GM21360 (cell line): ENCODE results near the gene HERPUD1.
"Not testable (repeated sequence)": the region's sequence is repeated elsewhere in the genome, so short reads cannot be mapped to it uniquely, and the experiment has no call there.

Source experiments
- ATAC-seq: cut with Tn5 transposase; IDR thresholded peaks from one replicate; pipeline ENCODE4 v1.9.1; 2021; ENCODE audit warnings: mild to moderate bottlenecking, moderate library complexity; ENCODE audit not compliant: unreplicated experiment

The HERPUD1 gene

DNA sequence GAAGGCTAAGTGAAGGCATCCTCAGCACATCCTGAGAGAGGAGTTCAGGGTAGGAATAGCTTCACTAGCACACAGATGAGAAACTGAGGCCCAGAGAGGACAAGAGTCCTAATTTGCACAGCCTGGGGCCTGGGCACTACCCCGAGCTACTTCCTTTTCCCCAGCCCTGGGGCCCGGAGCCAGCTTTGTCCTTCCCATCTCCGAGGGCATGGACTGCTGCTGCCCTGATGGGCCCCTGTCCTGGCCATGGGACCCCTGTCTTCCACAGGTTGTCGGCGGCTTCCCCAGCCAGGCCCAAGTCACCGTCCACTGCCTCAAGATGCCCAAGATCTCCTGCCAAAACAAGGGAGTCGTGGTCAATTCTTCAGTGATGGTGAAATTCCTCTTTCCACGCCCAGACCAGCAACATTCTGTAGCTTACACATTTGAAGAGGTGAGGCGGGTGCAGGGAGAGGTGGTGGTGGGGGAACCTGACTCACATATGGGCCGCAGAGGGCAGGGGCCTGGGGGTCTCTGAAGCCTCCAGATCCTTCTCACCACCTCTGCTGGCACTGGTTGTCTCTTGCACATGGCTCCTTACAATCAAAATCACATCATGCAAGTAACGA, 46.0 kb downstream of the HERPUD1 start:
- ATAC-seq = no peak

DNA sequence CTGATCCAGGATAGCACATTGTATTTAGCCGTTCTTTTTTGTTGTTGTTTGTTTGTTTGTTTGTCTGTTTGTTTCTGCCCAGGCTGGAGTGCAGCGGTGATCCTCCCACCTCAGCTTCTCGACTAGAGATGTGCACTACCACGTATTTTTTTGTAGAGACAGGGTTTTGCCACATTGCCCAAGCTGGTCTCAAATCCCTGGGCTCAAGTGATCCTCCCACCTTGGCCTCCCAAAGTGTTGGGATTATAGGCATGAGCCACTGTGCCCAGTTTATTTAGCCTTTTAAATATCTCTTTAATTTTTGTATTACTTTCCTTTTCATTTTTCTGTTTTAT, 48.2 kb downstream of the HERPUD1 start:
- no peak for ATAC-seq

DNA sequence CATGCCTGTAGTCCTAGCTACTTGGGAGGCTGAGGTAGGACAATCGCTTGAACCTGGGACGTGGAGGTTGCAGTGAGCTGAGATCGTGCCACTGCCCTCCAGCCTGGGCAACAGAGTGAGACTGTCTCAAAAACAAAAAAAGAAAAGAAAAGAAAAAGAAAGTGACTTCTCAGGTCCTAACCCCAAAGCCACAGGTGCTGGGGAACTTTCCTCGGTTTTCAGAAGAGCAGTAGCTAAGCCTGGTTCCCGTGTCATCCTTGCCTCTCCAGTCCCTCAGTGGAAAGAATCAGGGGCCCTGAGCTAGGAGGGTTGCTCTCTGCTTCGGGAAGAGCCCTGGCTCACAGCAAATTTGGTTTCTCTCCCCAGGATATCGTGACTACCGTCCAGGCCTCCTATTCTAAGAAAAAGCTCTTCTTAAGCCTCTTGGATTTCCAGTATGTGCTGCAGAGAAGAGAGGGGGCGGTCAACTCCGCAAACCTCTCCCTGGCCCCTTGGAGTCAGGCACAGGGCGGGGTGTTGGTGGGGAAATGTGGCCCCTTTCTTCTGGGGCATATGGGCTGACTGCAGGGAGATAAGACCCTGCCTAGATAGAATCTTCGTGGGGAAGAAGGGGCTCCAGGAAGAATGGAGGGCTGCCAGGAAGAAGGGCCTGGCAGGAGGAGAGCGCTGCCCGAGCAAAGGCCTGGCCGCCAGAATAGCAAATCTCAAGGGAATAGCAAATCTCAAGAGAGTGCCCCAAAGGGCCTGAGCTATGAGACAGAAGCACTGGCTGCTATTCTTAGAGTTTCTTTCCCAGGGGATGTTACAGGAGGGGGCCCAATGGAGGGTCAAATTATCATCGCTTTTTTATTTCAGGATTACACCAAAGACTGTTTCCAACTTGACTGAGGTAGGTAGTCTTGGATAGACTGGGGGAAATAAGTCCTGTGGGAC, 49.1 kb downstream of the HERPUD1 start:
- peak; percentile 39 for ATAC-seq

DNA sequence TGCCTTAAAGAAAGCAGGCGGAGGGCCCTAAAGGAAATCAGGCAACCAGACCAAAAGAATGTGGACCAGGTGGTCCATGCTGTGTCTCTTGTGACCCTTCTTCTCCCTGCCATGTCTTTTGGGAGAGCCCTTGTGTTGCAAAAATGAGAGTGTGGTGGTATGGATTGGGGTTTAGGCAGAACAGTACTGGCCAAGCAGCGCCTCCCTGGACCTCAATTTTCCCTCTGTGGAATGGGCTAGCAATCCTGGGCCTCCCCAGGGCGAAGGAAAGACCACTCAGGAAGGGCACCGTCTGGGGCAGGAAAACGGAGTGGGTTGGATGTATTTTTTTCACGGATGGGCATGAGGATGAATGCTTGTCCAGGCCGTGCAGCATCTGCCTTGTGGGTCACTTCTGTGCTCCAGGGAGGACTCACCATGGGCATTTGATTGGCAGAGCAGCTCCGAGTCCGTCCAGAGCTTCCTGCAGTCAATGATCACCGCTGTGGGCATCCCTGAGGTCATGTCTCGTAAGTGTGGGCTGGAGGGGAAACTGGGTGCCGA, 49.9 kb downstream of the HERPUD1 start:
- ATAC-seq = no peak

DNA sequence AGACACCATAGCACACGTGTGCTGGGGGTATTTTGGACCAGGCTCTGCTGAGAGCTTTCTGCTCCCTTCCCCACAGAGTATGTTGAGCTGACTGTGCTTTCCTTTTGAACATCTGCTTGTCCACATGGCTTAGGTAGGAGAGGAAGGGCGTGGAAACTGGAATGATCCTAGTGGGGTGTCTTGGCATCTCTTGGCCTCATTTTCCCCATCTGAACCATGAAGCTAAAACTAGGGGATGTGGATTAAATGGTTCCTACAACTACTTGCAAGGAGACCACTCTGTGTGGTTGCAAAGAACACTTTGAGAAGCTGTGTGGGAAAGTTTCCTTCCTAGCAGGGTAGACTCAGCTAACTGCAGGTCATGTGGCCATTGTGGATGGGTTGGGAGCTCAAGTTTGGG, 50.8 kb downstream of the HERPUD1 start:
- ATAC-seq = no peak

DNA sequence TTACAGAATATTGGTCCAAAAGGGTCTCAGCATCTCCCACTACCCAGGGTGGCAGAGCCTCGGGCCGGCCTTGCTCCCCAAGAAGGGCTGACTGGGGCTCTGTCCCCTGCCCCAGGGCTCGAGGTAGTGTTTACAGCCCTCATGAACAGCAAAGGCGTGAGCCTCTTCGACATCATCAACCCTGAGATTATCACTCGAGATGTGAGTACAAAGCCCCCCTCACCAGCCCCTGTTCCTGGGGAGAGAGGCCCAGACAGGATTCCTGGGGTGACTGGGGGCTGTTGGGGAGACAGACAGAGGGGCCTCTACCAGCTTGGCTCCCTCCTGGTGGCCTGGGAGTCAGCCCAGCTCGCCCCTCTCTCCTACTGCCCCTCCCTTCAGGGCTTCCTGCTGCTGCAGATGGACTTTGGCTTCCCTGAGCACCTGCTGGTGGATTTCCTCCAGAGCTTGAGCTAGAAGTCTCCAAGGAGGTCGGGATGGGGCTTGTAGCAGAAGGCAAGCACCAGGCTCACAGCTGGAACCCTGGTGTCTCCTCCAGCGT, 51.3 kb downstream of the HERPUD1 start:
- ATAC-seq = no peak

DNA sequence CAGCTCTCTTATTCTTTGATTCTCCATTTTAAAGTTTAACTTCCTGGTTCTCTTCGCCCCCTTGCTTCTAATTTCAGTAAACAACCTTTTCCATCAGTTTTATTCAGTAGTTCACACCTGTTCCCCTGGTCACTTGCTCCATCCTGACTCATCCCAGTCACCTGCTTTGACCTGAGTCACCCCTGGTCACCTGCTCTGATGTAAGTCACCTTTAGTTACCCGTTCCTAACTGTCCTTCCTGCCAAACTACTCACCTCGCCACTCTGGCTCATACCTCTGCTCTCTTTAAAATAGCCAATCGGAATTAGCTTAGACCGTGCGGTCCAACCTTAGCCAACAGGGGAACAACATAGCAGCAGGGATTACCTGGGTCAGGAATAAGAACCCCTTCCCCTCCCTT, 52.7 kb downstream of the HERPUD1 start:
- ATAC-seq = no peak

DNA sequence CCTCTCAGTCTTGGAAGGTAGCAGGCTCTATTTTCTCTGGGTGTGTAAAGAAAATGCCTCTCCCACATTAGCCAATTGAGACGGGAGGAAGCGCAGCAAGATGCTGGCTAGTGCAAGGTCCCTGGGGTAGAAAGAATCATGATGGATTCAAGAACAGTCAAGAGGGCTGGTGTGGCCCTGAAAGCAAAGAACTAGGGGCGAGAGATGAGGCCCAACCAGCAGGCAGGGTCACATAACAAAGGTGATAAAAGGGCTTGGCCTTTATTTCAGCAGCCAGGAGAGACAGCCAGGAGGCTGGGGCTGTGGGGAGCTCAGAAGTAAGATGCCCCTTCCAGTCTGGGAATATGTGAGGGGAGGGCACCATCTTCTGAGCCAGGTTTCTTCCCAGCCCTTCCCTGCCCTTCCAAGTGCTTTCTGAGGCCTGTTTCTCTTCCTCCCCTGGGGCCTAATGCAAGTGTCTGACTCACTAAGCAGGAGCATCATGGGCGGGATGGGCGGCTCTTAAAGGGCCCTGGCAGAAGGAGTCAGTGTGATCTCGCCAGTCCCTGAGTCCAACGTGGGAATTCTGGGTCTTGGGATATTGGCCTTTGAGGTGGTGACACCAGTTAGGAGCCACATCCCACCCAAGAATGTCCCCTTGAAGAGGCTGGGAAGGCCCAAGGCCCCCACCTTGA, 53.5 kb downstream of the HERPUD1 start:
- no peak for ATAC-seq

DNA sequence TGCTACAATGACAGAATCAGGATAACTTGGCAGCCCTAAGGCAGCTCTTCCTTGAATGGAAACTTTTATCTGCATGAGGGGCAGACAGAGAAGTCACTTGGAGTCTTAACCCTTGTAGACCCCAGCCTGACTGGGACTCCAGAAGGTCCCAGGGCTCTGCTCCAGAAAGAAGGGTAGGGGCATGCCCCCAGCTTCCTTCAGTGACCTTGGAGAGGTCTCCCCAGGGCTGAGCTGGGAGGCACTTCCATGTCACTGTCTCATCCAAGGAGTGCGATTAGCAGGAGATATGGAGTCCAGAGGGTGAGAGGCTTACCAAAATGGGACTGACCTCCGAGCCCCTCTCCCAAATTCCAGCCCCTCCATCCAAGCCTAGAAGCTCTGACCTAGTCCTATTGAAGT, 54.0 kb downstream of the HERPUD1 start:
- no peak for ATAC-seq

DNA sequence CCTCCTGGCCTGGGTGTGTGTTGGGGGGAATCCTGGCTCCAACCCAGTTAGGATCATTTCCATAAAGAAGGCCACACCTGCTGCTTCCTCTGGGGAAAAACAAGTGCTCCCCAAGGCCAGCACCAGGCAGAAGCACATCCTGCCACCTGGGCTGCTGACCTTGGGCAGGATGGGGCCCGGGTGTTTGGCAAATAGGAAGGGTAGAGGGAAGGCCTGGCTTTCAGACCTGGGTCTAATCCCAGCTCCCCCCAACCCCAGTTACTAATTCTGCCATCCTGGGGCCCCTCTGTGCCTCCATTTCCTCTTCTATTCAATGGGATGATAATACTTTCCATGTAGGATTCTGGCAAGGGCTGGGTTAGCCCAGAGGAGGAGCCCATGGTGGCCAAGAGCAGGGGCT, 54.4 kb downstream of the HERPUD1 start:
- ATAC-seq = no peak

DNA sequence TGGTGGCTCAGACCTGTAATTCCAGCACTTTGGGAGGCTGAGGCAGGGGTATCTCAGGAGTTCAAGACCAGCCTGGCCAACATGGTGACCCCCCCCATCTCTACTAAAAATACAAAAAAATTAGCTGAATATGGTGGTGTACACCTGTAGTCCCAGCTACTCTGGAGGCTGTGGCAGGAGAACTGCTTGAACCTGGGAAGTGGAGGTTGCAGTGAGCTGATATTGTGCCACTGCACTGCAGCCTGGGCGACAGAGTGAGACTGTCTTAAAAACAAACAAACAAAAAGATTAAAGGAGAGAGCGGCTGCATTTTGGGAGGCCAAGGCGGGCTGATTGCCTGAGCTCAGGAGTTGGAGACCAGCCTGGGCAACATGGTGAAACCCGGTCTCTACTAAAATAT, 55.0 kb downstream of the HERPUD1 start:
- ATAC-seq = not testable (repeated sequence)

DNA sequence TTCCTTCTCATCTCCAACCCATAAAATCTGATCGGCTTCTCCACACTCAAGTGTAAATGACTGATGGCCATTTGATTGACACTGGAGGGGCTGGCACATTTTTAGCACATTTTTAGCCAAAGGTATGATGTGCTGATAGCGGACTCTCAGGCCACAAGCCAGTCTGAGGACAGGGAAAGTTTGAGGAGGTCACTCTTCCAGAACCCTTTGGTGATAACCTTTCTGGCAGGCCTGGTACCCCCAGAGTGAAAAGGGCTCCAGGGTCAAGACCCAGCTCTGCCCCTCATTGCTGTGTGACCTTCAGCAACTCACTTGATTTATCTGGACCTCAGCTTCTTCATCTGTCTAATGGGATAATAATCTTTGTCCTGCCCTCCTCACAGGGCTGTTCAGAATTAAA, 55.8 kb downstream of the HERPUD1 start:
- no peak for ATAC-seq

DNA sequence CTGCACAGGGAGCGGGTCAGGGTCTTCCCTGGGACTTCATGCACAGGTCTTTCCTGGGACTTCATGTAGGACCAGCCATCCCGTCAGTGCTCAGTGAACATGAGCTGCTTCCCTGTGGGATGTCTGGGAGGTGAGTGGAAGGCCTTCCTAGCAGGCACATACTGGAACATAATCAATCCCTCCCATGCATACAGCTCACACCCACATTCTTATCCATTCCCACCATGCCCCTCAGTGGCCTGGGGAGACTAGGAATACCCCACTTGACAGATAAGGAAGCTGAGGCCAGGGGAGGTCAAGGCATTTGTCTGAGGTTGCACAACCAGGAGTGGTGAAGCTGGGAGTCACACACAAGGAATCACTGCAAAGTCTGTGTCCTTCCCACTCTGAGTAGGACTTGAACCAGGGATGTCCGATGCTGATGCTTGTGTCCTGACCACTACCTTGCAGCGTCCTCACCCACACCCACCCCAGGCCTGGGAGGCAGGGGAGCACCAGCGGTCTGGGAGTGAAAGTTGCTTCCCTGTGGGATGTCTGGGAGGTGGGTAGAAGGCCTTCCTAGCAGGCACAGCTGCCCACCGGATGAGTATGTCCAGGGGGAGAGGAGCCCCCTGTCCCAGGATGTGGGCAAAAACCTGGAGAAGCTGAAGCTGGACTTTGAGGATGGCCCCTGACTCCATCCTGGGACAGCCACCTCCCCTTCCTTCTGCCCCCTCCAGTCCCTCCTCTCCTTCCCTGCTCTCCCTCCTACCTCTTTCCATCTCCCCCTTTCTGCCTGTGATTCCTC, 56.4 kb downstream of the HERPUD1 start:
- no peak for ATAC-seq

DNA sequence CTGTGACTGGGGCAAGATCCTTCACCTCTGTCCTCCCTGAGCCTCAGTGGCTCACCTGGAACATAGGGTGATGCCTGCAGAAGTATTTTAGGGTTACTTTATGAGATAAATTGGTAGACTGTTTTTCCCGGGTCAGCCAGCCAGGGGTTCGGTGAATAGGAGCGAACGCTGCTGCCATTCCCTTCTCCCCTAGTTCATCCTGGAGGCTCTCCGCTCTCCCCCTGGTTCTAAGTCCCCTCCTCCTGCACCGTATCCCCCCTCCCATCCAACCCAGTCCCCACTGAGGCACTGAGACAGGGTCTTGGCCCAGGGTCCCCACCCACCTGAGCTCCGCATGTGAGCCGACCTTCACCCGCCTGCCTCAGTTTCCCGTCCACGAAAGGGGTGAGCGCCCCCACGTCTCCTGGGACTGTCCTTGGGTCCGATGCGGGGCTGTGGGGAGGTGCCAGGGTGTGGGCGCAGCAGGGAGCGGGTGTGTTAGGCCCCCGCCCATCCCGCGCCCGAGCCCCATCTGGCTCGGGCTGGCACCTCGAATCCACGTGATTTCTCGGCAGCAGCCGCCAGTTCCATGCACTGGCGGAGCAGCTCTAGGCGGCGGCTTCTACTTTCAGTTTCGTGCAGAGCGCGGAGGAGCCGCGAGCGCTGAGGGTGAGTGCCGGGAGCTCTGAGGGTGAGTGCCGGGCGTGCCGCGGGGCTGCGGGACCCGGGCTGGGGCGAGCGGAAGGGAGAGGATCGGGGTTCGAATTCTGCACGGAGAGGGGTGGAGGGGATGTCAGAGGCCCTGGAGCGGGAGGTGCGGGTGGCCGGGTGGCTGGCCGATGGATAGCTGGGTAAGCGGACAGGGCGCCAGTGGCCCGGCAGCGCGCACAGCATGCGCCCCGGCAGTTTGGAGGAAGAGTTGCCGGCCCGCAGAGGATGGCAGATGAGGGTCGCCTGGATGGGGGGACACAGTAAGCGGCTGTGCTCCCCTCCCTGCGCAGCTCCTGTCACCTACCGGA, 57.3 kb downstream of the HERPUD1 start, which contains the start of gene NLRC5:
Gene NLRC5, plus strand, starts transcription at position 610 of the 998 bp plus-strand sequence. CDS start 31,156 bp downstream, outside the sequence.
- ATAC-seq = peak; percentile 75

DNA sequence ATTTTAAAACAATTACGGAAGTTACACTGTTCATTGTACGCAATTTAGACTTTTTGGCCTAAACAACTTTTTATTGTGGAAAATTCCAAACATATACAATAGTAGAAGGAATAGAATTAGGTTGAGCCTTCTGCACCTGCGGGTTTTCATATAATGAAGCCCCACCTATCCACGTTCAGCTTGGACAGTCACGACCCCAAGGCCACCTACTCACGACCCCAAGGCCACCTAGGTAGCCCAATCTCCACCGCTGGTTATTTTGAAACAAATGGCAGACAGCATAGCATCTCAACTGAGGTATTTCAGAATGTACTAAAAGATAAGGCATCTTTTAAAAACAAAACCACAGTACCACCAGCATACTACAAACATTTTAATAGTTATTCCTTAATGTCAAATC, 58.0 kb downstream of the HERPUD1 start:
- ATAC-seq = no peak

DNA sequence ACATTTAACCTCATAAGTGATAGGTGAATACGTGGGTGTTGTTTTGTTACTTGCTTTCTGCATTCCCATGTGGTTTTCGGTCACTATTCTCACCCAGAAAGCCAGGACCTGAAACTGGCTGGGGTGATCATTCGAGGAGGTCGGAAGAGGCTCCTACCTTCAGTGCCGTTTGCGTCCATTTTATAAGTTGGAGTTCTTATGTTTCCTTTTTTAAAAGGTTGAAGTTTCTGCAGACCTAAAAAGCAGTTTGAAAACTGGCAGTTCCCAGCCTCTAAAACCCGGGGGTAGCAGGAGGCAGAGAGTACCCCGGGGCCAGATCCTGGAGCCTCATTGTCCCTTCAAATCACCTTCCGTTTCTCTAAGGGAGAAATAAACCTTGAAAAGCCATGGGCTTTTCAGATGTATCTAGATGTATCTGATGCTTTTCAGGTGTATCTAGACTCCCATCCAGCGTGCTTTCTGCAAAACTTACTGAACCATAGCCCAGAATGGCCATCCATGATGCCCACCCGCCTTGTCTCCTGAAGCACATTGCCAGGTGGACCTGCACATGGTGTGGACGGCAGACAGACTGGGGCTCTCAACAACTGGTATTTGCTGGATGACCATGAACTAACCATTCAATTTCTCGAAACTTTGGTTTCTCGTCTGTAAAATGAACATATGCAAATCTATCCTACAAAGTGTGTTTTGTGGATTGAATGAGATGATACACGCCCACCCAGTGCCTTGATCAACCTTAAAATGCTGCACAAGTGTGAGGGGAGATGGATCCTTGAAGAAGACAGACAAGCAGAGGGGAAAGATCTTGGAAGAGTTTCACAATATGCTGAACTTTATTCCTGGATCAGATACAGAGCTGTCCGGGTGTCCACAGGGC, 58.7 kb downstream of the HERPUD1 start:
- no peak for ATAC-seq

DNA sequence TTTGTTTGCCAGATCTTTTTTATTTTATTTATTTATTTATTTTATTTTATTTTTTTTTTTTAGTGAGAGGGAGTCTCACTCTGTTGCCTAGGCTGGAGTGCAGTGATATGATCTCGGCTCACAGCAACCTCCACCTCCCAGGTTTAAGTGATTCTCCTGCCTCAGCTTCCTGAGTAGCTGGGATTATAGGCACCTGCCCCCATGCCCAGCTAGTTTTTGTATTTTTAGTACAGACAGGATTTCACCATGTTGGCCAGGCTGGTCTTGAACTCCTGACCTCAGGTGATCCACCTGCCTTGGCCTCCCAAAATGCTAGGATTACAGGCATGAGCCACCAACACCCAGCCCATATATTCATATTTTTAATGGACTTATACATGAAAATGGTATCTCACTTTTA, 60.5 kb downstream of the HERPUD1 start:
- not testable (repeated sequence) for ATAC-seq

DNA sequence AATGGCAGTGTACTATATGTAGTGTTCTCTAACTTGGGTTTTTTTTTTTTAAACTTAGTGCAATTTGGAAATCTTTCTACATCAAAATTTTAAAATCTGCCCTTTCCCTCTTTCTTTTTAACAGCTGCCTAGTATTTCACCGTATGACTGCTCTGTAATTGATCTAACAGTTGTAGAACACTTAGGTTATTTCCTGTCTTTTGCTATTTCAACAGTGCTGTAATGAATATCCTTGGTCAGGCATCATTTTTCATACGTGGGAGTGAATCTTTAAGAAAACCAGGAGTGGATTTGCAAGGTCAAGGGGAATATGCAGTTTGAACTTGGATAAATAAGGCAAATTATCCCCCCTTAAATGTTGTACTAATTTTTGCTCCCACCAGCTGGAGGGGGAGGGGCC, 61.3 kb downstream of the HERPUD1 start:
- ATAC-seq = no peak
